Neutrophil (primary cell): ENCODE measurements around the gene RHOT1.
A peak's percentile ranks its signal among the peaks of the same experiment; 100 is the strongest.
"Not testable (repeated sequence)": the region's sequence is repeated elsewhere in the genome, so short reads cannot be mapped to it uniquely, and the experiment has no call there.

ENCODE experiments used
- H3K27ac ChIP-seq: fragments of 200-600 bp; sonication (generic); 2 replicates; pipeline ENCODE4 v1.5.1; 2016; ENCODE audit warnings: mild to moderate bottlenecking, moderate library complexity
- H3K27me3 ChIP-seq: fragments of 200-600 bp; sonication (generic); 2 replicates; pipeline ENCODE4 v1.6.0; 2016; ENCODE audit warnings: mild to moderate bottlenecking
- H3K36me3 ChIP-seq: fragments of 200-600 bp; sonication (generic); 2 replicates; pipeline ENCODE4 v1.5.1; 2017
- H3K4me1 ChIP-seq, 2 experiments: fragments of 200-600 bp in 1 of 2; sonication (generic) in 1 of 2; 1 replicate in 1 of 2; 2 replicates in 1 of 2; pipeline versions ENCODE4 v1.5.1 to v1.6.1; 2013 to 2016; ENCODE audit warnings: low read depth in 1 of 2, low read length in 1 of 2, mild to moderate bottlenecking in 1 of 2, moderate library complexity in 1 of 2; ENCODE audit not compliant: control insufficient read depth in 1 of 2, insufficient read depth in 1 of 2
- H3K4me3 ChIP-seq, 2 experiments: fragments of 200-600 bp in 1 of 2; sonication (generic) in 1 of 2; 1 replicate in 1 of 2; 2 replicates in 1 of 2; pipeline ENCODE4 v1.5.1; 2013 to 2016; ENCODE audit warnings: low read depth in 1 of 2, low read length in 1 of 2, mild to moderate bottlenecking in 1 of 2, moderate library complexity in 1 of 2
- H3K9me3 ChIP-seq: fragments of 200-600 bp; sonication (generic); 2 replicates; pipeline ENCODE4 v1.5.1; 2016
- CTCF ChIP-seq: fragments of 200-600 bp; sonication (generic); IDR thresholded peaks from 2 replicates; pipeline ENCODE4 v1.5.1; 2016; ENCODE audit warnings: antibody characterized with exemption

RHOT1 gene

GRCh38 chr17:32103476-32104113 lies 38.7 kb upstream of the RHOT1 start:
- H3K27me3 ChIP-seq: no peaks in the 10 kb centered on the region
- H3K4me1 ChIP-seq: peaks cover 31 to 33% of the 10 kb centered on the region in 2 experiments
- no peak overlapping the region for H3K27ac ChIP-seq
- no peaks in the 10 kb centered on the region for H3K9me3 ChIP-seq
- no peaks in the 10 kb centered on the region for H3K36me3 ChIP-seq
- no peak overlapping the region for H3K4me3 ChIP-seq
- TF ChIP-seq CTCF: no peak

- Histone ChIP-seq H3K27me3 (no peaks in the 10 kb centered on the region), H3K9me3 (no peaks in the 10 kb centered on the region), H3K4me1 (peaks cover 31 to 33% of the 10 kb centered on the region in 2 experiments), H3K4me3 (no peak overlapping the region), H3K36me3 (no peaks in the 10 kb centered on the region), H3K27ac (no peak overlapping the region)
- TF ChIP-seq CTCF: no peak
Observed at GRCh38 chr17:32104158-32104557, 38.1 kb upstream of the RHOT1 start.

- H3K4me1 ChIP-seq: peaks cover 31 to 33% of the 10 kb centered on the region in 2 experiments
- not testable (repeated sequence) for H3K36me3 ChIP-seq, H3K27me3 ChIP-seq, H3K9me3 ChIP-seq
- peak overlapping the region in 1 of 2 experiments; percentile 21 for H3K4me3 ChIP-seq
- H3K27ac ChIP-seq: peak overlapping the region; percentile 57
Observed at GRCh38 chr17:32106471-32106981, 35.8 kb upstream of the RHOT1 start.

- not testable (repeated sequence) for H3K36me3 ChIP-seq, H3K9me3 ChIP-seq, H3K27me3 ChIP-seq
- H3K4me3 ChIP-seq: peak overlapping the region in 1 of 2 experiments; percentile 21
- peaks cover 31 to 33% of the 10 kb centered on the region in 2 experiments for H3K4me1 ChIP-seq
- H3K27ac ChIP-seq: peak overlapping the region; percentile 57
Observed at GRCh38 chr17:32107194-32107593, 35.1 kb upstream of the RHOT1 start.

GRCh38 chr17:32110596-32110995 lies 31.7 kb upstream of the RHOT1 start:
- Histone ChIP-seq H3K4me1 (peaks cover 19 to 25% of the 10 kb centered on the region in 2 experiments), H3K9me3 (no peaks in the 10 kb centered on the region), H3K27me3 (peaks cover 8% of the 10 kb centered on the region), H3K36me3 (no peaks in the 10 kb centered on the region), H3K4me3 (no peak overlapping the region), H3K27ac (no peak overlapping the region)
- TF ChIP-seq CTCF: no peak

GRCh38 chr17:32111141-32111771 lies 31.0 kb upstream of the RHOT1 start:
- no peak overlapping the region for H3K4me3 ChIP-seq
- H3K27me3 ChIP-seq: peaks cover 8% of the 10 kb centered on the region
- H3K9me3 ChIP-seq: no peaks in the 10 kb centered on the region
- TF ChIP-seq CTCF: no peak
- no peaks in the 10 kb centered on the region for H3K36me3 ChIP-seq
- no peak overlapping the region for H3K27ac ChIP-seq
- H3K4me1 ChIP-seq: peaks cover 14 to 20% of the 10 kb centered on the region in 2 experiments
